ENCODE results near the gene ITPKB.
A peak's percentile ranks its signal among the peaks of the same experiment; 100 is the strongest.
"Not testable (repeated sequence)": the region's sequence is repeated elsewhere in the genome, so short reads cannot be mapped to it uniquely, and the experiment has no call there.

Gene ITPKB

DNA sequence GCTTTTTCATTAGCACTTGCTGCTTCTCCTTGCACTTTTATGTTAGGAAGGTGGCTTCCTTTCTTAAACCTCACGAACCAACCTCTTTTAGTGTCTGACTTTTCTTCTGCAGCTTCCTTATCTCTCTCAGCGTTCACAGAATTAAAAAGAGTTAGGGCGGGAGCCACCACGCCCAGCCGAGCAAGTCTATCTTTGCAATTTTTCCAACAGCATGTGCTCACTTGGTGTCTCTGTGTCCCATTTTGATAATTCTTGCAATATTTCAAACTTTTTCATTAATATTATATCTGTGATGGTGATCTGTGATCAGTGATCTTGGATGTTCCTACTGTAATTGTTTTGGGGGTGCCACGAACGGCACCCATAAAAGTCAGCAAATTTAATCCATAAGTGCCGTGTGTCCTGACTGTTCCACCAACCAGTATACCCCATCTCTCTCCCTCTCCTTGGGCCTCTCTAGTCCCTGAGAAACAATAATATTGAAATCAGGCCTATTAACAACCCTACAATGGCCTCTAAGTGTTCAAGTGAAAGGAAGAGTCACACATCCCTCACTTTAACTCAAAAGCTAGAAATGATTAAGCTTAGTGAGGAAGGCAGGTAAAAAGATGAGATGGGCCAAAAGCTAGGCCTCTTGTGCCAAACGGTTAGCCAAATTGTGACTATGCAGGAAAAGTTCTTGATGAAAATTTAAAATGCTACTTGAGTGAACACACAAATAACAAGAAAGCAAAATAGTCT lies 15.9 kb upstream of the ITPKB start:
- DNase-seq (ENCODE audit: low read depth) = no peak

DNA sequence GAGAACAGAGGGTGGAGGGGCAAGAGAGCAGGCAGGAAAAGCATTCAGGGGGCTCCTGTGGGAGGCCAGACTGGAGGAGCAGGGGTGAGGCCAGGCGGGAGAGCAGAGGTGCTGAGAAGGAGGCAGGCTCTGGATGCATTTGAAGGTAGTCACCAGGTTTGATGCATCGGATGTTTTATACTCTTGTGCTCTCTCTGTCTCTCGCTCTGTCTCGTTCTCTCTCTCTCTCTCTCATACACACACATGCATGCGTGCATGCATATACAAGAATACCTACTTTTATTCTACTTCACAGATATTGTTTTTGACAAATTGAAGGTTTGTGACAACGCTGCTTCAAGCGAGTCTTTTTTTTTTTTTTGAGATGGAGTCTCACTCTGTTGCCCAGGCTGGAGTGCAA lies 15.0 kb upstream of the ITPKB start:
- no peak for DNase-seq (ENCODE audit: low read depth)

DNA sequence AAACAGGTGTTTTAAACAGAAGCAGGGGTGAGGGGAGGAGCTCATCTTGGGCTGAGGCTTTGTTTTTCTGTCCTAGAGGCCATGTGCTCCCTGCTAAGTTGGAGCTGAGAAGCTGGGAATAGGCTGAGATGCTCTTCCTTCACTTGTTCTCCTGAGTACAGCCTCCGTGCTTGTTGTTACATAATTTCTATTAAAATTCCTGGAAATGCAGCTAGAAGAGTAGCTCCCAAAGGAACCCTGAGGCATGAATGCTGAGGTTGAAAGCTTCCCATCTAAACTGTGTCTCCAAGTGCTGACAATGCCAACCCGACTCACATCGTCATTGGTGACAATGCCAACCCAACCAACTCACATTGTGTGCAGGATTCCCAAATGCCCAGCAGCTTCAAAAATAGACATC lies 12.6 kb upstream of the ITPKB start:
- DNase-seq (ENCODE audit: low read depth) = no peak

DNA sequence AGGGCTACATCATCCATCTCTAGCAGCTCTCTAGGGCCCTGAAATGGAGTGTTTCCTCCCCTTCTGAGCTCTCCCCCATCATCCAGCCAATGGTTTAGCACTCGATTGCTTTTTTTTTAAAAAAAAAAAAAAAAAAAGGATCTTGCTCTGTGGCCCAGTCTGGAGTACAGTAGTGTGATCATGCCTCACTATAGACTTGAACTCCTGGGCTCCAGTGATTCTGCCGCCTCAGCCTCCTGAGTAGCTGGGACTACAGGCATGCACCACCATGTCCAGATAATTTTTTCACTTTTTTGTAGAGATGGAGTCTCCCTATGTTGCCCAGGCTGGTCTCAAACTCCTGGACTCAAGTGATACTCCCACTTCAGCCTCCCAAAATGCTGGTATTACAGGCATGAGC lies 12.1 kb upstream of the ITPKB start:
- DNase-seq (ENCODE audit: low read depth) = no peak

DNA sequence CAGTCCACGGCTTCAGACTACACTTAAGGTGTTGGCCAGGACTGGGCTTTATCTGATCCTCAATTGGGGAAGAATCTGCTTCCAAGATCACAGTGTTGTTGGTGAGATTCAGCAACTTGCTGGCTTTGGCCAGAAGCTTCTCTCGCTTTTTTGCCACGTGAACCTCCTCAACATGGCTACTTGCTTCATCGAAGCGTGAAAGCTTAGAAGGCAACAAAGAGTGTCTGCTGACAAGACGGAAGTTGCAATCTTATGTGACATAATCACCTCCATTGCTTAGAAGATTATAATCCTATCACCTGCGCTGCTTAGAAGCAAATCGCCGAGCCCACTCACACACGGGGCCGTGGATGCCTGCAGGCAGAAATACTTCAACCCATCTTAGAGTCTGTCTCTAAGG lies 10.4 kb upstream of the ITPKB start:
- DNase-seq (ENCODE audit: low read depth) = no peak

DNA sequence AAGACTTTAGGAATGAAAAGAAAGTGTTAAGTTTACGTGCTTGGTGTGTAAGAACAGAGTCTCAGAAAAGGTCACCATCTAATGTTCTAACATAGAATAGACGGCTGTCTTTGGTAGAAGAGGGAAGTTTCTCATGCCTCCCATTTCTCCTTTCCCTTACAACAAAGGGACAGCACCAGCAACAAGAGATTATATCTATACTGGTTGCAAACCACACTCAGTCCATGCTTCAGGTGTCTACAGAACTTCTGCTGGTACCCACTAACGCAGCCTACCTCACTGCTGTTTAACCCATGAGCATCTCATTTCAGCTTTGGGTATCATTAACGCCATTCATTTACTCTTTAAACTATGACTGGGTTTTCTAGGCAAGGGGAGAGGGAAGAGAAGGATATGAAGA lies 9.2 kb upstream of the ITPKB start:
- DNase-seq (ENCODE audit: low read depth) = no peak

DNA sequence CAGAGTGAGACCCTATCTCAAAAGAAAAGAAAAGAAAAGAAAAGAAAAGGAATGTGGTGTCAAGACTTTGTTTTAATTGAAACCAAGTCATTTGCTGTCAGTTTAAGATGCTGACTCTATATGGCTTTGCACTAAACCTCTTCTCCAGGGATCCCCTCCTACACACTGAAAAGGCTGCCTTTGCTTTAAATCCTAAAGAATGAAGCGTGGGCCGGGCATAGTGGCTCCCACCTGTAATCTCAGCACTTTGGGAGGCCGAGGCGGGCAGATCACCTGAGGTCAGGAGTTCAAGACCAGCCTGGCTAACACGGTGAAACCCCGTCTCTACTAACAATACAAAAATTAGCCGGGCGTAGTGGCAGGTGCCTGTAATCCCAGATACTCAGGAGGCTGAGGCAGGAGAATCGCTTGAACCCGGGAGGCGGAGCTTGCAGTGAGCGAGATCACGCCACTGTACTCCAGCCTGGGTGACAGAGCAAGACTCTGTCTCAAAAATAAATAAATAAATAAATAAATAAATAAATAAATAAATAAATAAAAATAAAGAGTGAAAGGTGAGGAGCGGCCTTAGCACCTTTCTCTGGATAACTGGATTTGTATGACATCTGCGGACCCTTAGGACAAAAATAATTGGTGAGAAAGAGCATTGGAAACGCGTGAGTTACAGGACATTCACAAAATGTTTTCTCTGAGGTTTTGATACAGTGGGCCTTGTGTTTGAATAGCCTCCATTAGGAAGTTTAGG lies 8.6 kb upstream of the ITPKB start:
- not testable (repeated sequence) for DNase-seq (ENCODE audit: low read depth)

DNA sequence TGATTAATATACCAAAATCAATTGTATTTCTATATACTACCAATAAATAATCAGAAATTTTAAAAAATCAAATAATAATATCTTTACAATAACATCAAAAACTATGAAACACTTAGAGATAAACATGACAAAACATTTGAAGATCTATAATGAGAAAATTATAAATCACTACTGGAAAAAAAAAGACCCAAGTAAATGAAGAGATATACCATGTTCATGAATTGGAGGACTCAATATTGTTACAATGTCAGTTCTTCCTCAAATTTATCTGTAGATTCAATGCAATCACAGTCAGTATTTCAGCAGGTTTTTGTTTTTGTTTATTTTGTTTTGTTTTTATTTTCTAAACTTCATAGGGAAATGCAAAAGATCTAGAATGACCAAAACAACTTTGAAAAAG lies 4.2 kb upstream of the ITPKB start:
- no peak for DNase-seq (ENCODE audit: low read depth)

DNA sequence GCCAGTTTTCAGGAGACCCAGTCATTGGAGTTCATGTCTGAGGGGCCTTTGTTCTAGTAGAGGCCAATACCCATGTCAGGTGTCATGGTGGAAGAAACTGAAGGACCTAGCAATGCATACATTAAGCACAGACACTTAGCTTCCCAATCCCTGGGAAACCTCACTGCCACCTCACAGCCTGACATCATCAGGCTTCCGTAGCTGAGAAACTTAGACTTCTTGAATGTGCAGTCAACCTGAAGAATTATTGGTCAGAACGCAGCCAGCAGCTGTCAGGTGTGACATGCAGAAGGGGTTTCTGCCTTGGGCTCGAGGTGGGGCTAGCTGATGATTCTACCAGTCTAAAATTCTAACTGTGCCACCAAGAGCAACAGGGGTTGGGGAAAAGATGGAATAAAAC lies 1.9 kb upstream of the ITPKB start:
- no peak for DNase-seq (ENCODE audit: low read depth)

DNA sequence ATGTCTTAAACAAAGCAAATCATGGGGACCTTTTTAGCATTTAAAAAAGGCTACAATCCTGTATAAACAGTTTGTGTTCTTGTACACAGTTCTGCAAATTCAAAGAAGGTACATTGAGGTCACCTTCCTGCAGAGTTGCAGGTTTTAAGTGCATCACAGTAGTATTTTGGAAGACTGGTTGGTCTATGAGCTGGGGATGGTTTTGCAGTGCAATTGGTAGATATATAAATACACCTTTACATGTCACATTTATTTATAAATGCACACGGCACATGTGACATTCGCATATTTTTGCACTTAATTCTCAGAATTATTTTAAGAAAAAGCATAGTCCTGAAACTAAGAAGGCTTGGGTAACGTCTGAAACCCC lies 599 bp upstream of the ITPKB start:
- DNase-seq (ENCODE audit: low read depth) = no peak

DNA sequence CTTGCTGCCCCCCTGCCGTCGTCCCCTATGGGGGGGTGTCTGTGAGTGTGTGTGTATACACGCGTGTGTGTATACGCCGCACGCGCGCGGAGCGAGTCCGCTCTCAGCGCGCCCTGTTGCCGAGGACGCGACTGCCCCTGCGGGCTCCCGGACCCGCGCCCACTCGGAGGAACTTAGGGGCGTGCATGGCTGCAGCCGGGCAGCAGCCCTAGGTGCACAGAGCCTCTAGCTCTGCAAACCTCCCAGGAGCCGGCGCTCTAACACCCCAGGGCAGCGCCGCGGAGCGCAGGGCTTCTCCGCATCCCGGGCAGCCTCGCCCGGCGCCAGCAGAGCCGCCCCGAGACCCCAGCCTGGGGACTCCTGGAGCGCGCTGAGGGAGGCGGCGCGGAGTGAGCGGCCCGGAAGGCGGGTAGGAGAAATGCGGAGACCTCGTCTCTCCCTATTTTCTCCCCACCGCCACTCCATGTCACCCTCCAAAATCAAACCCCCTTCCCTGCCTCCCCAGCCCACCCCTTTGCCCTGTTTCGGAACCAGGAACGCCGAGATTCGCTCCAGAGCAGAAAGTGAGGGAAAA lies 574 bp downstream of the ITPKB start:
- peak; percentile 5 for DNase-seq (ENCODE audit: low read depth)

DNA sequence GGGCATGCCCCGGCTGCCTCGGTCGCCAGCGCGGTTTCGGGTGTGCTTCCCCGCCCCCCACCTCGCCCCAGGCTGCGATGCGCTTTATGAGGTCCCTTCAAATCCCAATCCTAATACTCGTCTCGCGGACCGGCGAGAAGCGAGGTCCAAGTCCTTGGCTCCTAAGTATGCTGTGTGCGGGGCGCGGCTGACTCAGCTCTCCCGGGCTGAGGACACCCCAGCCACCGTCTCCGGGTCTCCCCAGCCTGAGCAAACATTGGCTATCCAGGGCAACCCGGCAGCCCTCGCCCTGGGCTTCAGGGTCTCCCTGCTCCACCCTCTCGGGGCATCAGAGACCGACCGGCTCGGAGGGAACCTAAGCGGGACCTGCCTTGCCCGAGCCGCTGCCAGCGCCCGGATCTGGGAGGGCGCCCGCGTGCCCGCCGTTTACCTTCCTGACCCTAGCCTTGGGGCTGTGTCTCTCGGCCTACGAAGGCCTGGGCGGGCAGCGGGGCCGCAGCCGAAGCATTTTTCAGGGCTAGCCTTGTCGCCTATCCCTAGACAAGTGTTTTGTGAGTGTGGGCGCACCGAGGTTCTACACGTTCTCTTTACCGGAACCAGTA lies 1.2 kb downstream of the ITPKB start:
- peak; percentile 11 for DNase-seq (ENCODE audit: low read depth)

DNA sequence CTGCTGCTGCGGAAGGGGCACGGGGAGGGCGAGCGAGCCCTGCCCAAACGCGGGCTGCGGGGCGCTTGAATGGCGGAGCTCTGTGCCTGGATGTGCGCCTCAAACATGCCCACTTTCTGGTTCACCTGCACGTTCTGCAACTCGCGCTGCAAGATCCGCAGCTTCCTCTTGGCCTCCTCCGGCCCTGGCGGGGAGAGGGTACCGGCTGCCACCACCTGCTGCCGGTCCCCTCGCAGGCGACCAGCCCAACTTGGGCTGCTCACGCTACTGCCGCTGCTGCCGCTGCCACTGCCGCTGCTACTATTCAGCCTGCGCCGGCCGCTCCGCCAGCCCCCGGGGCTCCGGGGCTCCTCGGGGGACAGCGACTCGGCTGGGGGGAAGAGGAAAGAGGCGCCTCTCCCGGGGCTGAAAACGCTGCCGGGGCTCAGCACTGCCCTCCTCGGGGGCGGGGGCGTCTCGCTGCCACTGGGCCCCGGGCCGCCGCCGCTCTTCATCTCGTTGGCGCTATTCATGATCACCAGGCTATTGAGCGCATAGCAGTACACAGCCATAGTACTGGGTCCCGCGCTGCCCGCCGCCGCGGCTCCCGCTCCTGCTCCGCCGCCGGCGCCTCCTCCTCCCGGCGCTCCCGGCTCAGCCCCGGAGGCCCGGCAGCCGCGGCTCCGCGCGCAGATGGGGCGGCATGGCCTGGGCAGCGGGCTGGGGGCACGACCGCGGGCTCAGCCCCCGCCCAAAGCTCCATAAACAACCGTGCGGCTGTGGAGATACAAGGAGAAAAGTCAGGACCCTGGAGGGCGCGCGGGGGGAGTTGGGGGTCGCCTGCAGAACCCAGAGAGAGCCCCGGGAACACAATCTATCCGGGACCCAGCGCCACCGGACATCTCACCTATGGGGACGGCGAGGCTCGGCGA lies 1.9 kb downstream of the ITPKB start:
- DNase-seq (ENCODE audit: low read depth) = no peak

DNA sequence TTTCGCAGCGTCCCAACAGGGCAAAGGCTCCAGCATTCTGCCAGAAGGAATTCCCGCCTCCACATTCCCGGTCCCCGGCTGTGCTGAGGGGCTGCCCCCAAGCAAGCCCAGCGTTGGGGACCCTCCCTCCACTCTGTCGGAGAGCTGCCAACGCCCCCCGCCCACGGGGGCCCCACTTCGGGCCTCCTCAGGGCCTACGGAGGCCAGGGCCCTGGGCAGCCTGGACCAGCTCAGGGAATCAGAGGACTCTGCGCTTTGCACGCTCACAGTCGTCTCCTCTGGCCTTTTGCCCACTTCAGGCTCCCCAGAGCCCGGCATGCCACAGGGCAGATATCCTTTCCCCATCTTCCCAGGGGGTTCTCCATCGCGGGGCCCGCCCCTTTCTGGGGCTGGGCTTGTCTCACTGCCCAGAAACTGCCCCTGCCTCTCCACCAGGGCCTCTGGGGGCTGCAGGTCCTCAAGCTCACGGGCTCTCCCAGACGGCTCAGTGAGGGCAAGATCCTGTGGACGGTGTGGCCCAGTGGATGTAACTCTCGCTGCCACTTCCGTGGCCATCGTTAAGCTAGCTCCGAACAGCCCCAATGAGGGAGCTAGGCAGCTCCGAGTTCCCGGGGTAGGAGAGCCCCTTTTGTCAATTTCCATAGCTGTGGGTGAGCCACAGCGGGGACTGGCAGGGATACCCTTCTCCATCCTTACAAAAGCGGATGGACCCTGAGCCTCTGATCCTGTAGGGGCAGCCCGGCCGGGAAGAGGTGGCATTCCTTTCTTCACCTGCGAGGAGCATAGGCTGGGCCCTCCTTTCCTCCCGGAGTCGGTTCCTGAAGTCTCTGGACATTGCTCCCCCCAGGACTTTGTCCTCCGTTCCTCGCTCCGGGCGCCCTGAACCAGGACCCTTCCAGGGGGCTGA lies 2.8 kb downstream of the ITPKB start:
- DNase-seq (ENCODE audit: low read depth) = no peak

DNA sequence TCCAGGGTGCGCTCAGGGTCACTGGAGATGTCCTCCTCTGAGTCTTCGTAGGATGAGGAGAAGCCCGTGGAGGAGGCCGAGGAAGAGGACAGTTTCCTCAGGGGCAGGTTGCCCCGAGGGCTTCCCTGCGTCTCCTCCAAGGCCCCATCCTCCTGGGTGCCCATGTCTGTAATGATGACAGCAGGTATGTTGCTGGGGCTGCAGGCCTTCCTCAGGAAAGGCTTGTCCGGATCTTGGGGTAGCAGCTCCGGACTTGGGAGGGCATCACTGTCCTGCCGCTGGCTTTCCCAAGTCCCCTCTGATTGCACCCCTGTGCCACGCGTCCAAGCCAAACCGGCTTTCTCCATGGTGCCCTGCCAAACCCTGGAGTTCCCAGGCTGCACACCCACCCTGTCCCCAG lies 3.5 kb downstream of the ITPKB start:
- DNase-seq (ENCODE audit: low read depth) = no peak

DNA sequence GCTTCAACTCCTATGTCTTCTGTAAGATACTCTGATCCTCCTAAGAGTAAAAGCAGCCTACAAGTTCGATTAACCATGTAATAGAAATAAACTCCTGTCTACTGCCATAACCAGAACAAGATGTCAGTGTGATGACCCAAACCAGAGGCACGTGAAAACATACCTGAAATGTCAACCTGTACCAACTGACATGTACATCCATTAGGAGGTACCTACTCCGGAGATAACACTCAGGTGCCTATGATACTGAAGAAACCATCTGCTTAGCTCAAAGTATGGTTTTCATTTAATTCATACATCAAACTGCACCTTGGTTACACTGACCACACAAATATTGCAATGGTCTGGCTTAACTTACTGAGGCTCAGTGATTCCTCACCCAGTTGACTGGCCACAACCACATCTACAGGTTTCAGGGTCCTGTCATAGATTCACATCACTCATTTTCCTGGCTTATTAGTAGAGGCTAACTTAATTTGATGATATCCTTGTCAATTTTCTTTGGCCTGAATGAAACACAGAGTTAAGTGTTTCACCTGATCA lies 4.4 kb downstream of the ITPKB start:
- no peak for DNase-seq (ENCODE audit: low read depth)

DNA sequence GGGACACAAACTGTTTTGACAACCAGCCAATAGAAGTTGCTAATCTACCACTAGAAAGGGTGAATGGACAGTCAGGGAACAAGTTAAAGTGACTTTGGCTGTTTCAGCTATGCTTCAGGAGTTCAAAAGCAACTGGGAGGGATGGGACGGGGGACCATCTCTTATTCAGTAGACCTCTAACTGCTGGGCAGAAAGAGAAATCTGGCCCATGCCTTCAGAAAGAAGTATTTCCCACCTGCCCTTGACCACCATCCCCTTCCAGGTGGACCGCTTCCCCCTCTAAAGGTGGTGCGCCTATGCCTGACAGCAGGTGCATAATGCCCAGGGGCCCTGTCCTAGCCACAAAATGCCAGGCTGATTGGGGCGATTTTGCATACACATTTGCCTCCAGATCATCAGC lies 5.2 kb downstream of the ITPKB start:
- DNase-seq (ENCODE audit: low read depth) = no peak

DNA sequence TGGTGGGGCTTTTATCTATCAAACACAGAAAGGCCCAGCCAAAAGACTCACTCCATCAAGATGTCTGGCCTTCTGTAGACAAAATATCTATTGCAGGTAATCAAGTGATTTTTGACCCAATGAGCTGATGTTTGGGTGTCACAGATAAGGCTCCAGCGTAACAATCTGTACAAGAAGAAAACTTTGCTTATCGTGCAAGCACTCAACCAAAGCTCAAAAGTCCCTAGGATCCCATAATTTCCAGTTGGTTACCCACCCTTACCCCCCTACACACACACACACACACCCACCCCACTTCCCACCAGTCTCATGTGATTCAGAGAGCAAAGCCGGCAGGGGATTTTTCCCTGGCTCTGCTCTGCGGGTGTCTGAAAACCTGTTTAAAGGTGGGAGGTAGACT lies 5.8 kb downstream of the ITPKB start:
- DNase-seq (ENCODE audit: low read depth) = no peak

DNA sequence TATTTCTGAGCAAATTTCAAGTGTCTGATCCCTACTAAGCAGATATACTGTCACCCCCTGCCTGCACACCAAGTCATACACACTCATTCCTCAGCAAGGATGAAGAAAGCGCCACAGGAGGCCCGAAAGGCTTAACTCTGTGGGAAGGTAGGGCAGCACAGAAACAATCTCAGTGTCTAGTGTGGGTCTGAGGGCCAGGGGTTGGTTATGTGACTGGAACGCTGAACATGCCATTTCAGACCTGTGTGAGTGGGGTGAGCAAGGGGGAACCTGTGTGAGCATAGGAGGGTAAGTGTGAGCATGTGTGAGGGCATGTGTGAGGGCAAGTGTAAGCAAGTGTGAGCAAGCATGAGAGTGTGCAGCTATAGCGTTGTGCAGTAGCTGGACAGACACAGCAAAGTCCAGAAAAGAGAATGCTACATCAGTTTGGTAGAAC lies 6.2 kb downstream of the ITPKB start:
- DNase-seq (ENCODE audit: low read depth) = no peak

DNA sequence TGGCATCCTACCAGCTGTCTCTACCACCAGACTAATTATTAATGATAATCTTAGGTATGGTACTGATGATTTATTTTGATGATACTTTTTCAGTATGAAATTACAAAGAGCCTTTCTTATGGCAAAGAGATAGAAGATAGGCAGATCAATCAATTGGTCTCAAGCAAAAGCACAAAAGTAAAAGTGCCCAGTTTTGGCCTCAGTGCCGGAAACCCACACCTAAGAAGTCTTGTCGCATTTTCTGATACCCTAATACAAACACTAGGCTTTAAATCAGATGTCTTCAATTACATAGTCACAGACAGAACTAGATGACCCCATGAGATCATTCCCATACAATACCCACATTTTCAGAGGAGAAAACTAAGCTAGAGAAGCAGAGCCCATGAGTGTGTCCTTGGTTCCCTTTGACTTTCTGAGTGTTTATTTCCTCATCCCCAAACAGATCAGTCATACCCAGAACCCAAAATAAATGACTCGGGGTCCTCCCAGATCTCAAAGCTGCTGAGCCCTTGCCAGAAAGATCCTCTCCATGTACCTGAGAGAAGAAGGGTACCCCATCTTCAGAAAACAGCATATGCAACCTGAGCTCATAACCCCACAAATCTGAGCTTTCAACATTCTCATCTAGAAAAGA lies 7.7 kb downstream of the ITPKB start:
- no peak for DNase-seq (ENCODE audit: low read depth)
